Mucosa of descending colon (tissue), 3 donors: ENCODE results near the gene THRA. TPM values are rescaled to one million over a fixed set of nuclear protein-coding genes. Genes with fewer than 3 reads are reported as not detected.
A peak's percentile ranks its signal among the peaks of the same experiment; 100 is the strongest.

Experiments
- ATAC-seq: fragments of 200-7000 bp; cut with Tn5 transposase; one replicate; pipeline ENCODE4 v1.9.1; 2020; ENCODE audit warnings: mild to moderate bottlenecking, moderate library complexity
- DNase-seq, 3 donors: peaks; one replicate each; pipeline ENCODE4 v3.0.0-alpha.2; 2020
- H3K36me3 ChIP-seq: fragments of 200-600 bp; one replicate; pipeline ENCODE4 v1.8.0; 2021; ENCODE audit warnings: low read depth, mild to moderate bottlenecking
- H3K4me1 ChIP-seq: fragments of 200-600 bp; one replicate; pipeline ENCODE4 v1.8.0; 2021; ENCODE audit warnings: low read depth, mild to moderate bottlenecking
- H3K4me3 ChIP-seq: fragments of 200-600 bp; one replicate; pipeline ENCODE4 v1.8.0; 2021; ENCODE audit warnings: mild to moderate bottlenecking
- H3K9me3 ChIP-seq: fragments of 200-600 bp; one replicate; pipeline ENCODE4 v1.8.0; 2021; ENCODE audit warnings: mild to moderate bottlenecking
- intact Hi-C, 2 donors: fragments of 100-400 bp; cut with DNase I in 1 of 2; cut with micrococcal nuclease in 1 of 2; formaldehyde crosslinking; loops; one replicate each; pipeline versions ENCODE4 v1.11.0 to v1.11.1; 2022; cut with DNase I, micrococcal nuclease
- total RNA-seq, 3 donors: library from RNA; stranded (reverse); fragmentation: NEBNext Ultra II Directional in 2 of 3; extraction: Animal tissue kit (Norgen Biotek cat#: 25700) in 2 of 3; gene quantifications; one replicate each; pipeline versions ENCODE4 v1.2.1 to v1.2.4, GENCODE V29; 2021 to 2023
- TF ChIP-seq, protein P1 (sequence below): fragments of 200-600 bp; IDR thresholded peaks from one replicate; pipeline ENCODE4 v1.8.0; 2022; ENCODE audit warnings: antibody characterized with exemption, mild to moderate bottlenecking
- donor health status: DM: no; HTN: no; CAD: no; lungs with moderate emphysema.
- donor health status: DM: no; HTN: no; CAD: no.
- donor health status: DM: no; HTN: yes; CAD: no.

The THRA gene
- total RNA-seq, 3 donors from 2014 or later: 56.8 to 114 (median 60.0) TPM

- intact Hi-C loops: no loop called here
- H3K36me3 ChIP-seq: peaks cover 8% of the 10 kb centered on the region
- TF ChIP-seq, protein P1, sequence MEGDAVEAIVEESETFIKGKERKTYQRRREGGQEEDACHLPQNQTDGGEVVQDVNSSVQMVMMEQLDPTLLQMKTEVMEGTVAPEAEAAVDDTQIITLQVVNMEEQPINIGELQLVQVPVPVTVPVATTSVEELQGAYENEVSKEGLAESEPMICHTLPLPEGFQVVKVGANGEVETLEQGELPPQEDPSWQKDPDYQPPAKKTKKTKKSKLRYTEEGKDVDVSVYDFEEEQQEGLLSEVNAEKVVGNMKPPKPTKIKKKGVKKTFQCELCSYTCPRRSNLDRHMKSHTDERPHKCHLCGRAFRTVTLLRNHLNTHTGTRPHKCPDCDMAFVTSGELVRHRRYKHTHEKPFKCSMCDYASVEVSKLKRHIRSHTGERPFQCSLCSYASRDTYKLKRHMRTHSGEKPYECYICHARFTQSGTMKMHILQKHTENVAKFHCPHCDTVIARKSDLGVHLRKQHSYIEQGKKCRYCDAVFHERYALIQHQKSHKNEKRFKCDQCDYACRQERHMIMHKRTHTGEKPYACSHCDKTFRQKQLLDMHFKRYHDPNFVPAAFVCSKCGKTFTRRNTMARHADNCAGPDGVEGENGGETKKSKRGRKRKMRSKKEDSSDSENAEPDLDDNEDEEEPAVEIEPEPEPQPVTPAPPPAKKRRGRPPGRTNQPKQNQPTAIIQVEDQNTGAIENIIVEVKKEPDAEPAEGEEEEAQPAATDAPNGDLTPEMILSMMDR: no peak
- H3K9me3 ChIP-seq: no peaks in the 10 kb centered on the region
- no peak for ATAC-seq
- peak in 1 of 3 donors; percentile 36 for DNase-seq
- H3K4me1 ChIP-seq: peaks cover 24% of the 10 kb centered on the region
- no peak overlapping the region for H3K4me3 ChIP-seq
Measured at GRCh38 chr17:40093005-40093579, 30.3 kb downstream of the THRA start.

DNA sequence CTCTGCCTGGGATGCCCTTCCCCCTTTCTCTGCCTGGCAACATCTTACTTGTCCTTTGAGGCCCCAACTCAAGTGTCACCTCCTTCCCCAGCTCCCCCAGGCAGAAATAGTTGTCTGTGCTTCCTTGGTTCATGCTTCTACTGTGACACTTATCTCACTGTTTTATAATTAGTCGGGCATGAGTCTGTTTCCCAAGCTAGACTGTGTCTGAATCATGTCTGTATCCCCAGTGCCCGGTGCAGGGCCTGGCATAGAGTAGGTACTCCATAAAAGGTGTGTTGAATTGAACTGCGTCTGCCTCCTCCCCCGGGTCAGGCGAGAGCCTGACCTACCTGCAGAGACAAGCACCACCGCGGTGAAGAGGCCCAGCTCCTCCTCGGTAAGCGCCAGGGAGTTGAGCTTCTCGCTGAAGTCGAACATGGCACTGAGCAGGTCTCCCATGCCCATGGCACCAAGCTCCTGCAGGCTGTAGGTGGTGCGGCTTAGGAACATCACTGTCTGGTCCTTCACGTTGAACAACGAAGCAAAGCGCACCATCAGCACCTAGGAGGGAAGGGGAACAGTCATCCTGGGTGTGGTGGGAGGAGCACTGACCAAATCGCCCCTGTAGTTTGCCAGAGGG lies 30.9 kb downstream of the THRA start:
- TF ChIP-seq, protein P1: no peak
- DNase-seq (no peak), ATAC-seq (no peak)
- no peaks in the 10 kb centered on the region for H3K9me3 ChIP-seq
- H3K4me1 ChIP-seq: peaks cover 30% of the 10 kb centered on the region
- intact Hi-C loops: no loop called here
- peaks cover 3% of the 10 kb centered on the region for H3K36me3 ChIP-seq
- no peak overlapping the region for H3K4me3 ChIP-seq

- H3K4me1 ChIP-seq: peaks cover 35% of the 10 kb centered on the region
Measured at GRCh38 chr17:40094874-40095273, 32.1 kb downstream of the THRA start.

GRCh38 chr17:40095351-40095943 lies 32.7 kb downstream of the THRA start:
- TF ChIP-seq, protein P1: no peak
- H3K36me3 ChIP-seq: no peaks in the 10 kb centered on the region
- peak in 1 of 3 donors; percentile 76 for DNase-seq
- no peak overlapping the region for H3K4me3 ChIP-seq
- peaks cover 35% of the 10 kb centered on the region for H3K4me1 ChIP-seq
- ATAC-seq: no peak
- no peaks in the 10 kb centered on the region for H3K9me3 ChIP-seq
- intact Hi-C loops: no loop called here

More at GRCh38 chr17:40094874-40095273, 32.1 kb downstream of the THRA start:
- ATAC-seq (no peak), DNase-seq (no peak)
- Histone ChIP-seq H3K36me3 (no peaks in the 10 kb centered on the region), H3K9me3 (no peaks in the 10 kb centered on the region), H3K4me3 (no peak overlapping the region)
- TF ChIP-seq, protein P1: no peak
- intact Hi-C loops: no loop called here

DNA sequence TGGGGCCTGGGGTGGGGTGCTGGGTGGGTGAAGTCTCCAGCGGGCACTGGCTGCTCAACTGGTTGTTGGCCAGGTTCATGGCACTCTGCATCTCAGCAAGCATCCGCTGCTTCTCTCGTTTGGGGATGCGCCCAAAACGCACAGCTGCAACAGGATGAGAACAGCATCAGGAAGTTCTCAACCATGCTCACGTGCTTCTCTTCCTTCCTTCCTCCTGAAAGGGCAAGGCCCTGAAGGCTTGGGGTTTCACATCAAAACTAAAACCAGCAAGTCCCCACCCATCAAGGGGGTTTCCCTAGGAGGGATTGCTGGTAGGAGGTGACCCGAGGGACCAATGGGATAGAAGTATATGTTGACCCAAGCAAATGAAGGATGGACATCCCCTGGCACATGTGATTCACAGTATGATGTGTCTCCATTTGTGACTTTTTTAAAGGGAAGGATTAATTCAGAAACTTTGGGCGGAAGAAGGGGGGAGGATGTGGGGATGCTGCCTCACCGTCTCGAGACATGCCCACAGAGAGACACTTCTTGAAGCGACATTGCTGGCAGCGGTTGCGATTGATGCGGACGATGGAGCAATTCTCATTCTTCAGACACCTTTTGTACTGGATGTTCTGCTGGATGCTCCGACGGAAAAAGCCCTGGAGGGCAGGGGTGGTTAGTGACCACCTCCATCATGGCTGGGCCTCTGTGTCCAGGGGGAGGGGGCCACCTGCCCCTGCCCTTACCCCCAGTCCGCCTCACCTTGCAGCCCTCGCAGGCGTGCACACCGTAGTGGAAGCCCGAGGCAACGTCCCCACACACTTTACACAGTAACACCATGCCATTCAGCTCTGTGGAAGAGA lies 33.4 kb downstream of the THRA start:
- intact Hi-C loops: no loop called here
- no peaks in the 10 kb centered on the region for H3K9me3 ChIP-seq
- DNase-seq (peak; percentile 61 to 85 (median 76)), ATAC-seq (peak; percentile 0)
- TF ChIP-seq, protein P1: no peak
- H3K36me3 ChIP-seq: no peaks in the 10 kb centered on the region
- H3K4me1 ChIP-seq: peaks cover 41% of the 10 kb centered on the region
- H3K4me3 ChIP-seq: no peak overlapping the region
